Islet of Langerhans (tissue), 1 donor: Measurements from ENCODE around the gene PTTG1IP.

Experiments
- FAIRE-seq: peaks from one replicate; lab custom pipeline; 2011; peaks lifted over from hg19 to GRCh38; lab: Jason Lieb, UNC

Gene PTTG1IP

GRCh38 chr21:44800103-44800502 is 73.4 kb downstream of the PTTG1IP start:
- FAIRE-seq = no peak

DNA sequence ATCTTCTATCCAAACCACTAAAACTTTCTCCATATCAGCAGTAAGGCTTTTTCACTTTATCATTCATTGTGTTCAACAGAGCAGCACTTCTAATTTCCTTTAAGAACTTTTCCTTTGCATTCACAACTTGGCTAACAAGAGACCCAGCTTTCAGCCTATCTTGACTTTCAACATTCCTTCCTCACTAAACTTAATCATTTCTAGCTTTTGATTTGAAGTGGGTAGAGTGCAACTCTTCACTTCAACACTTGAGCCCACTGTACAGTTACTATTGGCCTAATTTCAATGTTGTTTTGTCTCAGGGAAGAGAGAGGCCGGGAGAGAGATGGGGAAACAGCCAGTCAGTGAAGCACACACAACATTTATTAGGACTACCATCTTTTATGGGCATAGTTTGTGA is 73.8 kb downstream of the PTTG1IP start:
- no peak for FAIRE-seq
